ENCODE data around the gene ZNF536.

- TF ChIP-seq CTCF (conservative IDR thresholded peaks at IDR 0.05; ENCODE audit: low read depth, low read length) (no peak), EZH2 (IDR thresholded peaks at IDR 0.05; ENCODE audit: borderline replicate concordance, low read depth, low read length, poor library complexity, severe bottlenecking) (no peak)
Measured at GRCh38 chr19:30388327-30388726, 16.1 kb downstream of the ZNF536 start.
